HAP-1 (cell line): ENCODE results near the gene LLCFC1.

ENCODE experiments used
- DNase-seq, 2 experiments: peaks; one replicate each; pipeline ENCODE4 v3.0.0-alpha.2; 2016 to 2020; ENCODE audit warnings: low spot score in 2 of 2
- H3K27me3 ChIP-seq: fragments of 250-450 bp; sonication (Bioruptor Pico); 2 replicates; pipeline ENCODE4 v1.5.1; 2020; ENCODE audit warnings: low read depth, mild to moderate bottlenecking, moderate library complexity
- H3K36me3 ChIP-seq: fragments of 250-450 bp; sonication (Bioruptor Pico); replicated peaks from 2 replicates; pipeline ENCODE4 v1.5.1; 2020; ENCODE audit warnings: mild to moderate bottlenecking
- H3K4me1 ChIP-seq: fragments of 250-450 bp; sonication (Bioruptor Pico); 2 replicates; pipeline ENCODE4 v1.5.1; 2020; ENCODE audit warnings: mild to moderate bottlenecking
- H3K4me3 ChIP-seq: fragments of 250-450 bp; sonication (Bioruptor Pico); 2 replicates; pipeline ENCODE4 v1.5.1; 2020; ENCODE audit warnings: mild to moderate bottlenecking, moderate library complexity
- H3K9me3 ChIP-seq: fragments of 250-450 bp; sonication (Bioruptor Pico); 2 replicates; pipeline ENCODE4 v1.5.1; 2020; ENCODE audit warnings: mild to moderate bottlenecking, moderate library complexity
- in situ Hi-C: fragments of 300-500 bp; cut with MboI; formaldehyde crosslinking; loops from 3 replicates; pipeline ENCODE4 v1.14.3; 2020; ENCODE audit warnings: low sequenced_read_pairs, inconsistent platforms, mixed read lengths

LLCFC1 gene

DNA sequence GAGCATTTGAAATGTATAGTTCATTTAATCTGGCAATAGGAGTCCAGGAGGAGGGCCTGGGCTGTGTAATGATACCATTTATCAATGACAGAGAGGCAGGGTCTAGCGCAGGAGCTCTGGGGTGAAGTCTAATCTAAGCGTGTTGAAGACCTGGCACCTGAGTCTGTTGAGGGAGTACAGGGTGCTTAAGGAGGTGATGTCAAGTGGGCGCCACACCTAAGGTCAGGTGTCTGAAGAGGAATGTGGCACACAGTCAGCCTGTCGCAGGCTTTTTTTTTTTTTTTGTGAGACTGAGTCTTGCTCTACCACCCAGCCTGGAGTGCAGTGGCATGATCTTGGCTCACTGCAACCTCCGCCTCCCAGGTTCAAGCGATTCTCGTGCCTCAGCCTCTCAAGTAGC, 2.3 kb downstream of the LLCFC1 start:
- in situ Hi-C loops: no loop called here
- Histone ChIP-seq H3K4me1 (no peaks in the 10 kb centered on the region), H3K27me3 (no peaks in the 10 kb centered on the region), H3K9me3 (no peaks in the 10 kb centered on the region), H3K4me3 (no peak overlapping the region), H3K36me3 (no peaks in the 10 kb centered on the region)
- no peak for DNase-seq

- no peak for DNase-seq
- no peak overlapping the region for H3K4me3 ChIP-seq
- no peaks in the 10 kb centered on the region for H3K9me3 ChIP-seq
- H3K36me3 ChIP-seq: no peaks in the 10 kb centered on the region
- H3K27me3 ChIP-seq: no peaks in the 10 kb centered on the region
- in situ Hi-C loops: no loop called here
- no peaks in the 10 kb centered on the region for H3K4me1 ChIP-seq
These were observed 3.5 kb downstream of the LLCFC1 start for GRCh38 chr7:142942746-142943145.

- Histone ChIP-seq H3K36me3 (no peaks in the 10 kb centered on the region), H3K4me3 (no peak overlapping the region), H3K9me3 (no peaks in the 10 kb centered on the region), H3K27me3 (no peaks in the 10 kb centered on the region), H3K4me1 (no peaks in the 10 kb centered on the region)
- in situ Hi-C loops: no loop called here
- DNase-seq: no peak
These were observed 4.5 kb downstream of the LLCFC1 start for GRCh38 chr7:142943706-142944268.

DNA sequence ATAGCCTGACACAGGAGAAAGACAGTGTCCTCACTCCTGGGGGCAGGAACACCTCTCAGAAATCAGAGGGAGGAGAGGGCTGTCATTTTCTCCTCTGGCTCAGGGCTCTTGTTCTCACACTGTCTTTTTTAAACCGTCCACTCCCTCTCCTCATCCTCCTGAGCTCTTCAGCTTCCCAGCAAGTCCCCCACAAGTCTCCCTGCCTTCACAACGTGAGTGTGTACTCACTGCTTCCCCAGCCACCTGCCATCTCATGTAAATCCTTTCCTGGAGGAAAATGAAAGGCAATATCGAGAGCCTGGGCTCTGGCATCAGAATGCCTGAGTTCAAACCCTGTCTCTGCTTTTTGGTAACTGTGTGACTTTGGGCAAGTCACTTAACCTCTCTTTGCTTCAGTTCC, 5.7 kb downstream of the LLCFC1 start:
- Histone ChIP-seq H3K27me3 (no peaks in the 10 kb centered on the region), H3K9me3 (no peaks in the 10 kb centered on the region), H3K4me1 (no peaks in the 10 kb centered on the region), H3K36me3 (no peaks in the 10 kb centered on the region), H3K4me3 (no peak overlapping the region)
- in situ Hi-C loops: no loop called here
- no peak for DNase-seq

DNA sequence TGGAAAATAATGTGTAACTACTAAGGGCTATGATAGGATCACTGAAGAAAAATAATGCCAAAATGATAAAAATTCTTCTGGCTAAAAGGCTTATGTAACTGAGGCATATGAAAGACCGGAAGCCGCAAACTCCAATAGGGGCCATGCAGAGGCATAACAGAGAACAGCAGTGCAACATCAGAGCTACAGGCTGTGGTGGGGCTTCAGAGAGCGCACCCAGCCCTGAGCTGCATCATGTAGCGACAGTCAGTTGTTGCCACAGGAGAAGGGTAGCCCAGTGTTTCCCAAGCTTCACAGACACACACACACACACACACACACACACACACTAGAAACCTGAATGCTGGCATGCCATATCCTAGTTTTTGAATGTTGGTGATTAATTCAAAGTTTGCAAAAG, 9.3 kb downstream of the LLCFC1 start:
- H3K4me3 ChIP-seq: no peak overlapping the region
- H3K4me1 ChIP-seq: no peaks in the 10 kb centered on the region

DNA sequence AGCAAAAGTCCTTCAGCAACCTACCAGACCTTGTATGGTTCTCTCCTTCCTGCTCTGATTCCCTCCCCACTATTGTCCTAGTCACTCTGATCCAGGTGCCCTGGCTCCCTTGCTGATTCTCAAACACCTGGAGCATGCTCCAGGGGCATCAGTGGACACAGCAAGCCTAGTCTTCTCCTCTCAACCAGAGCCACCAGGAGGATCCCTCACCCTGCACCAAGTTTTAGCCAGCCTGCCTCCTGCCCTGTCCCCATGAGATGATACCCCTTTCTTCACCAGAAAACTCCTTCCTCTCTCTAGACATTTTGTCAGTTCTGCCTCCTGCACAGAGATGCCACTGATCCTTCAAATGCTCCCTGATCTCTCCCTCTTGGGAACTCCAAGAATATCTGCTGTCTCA, 11.0 kb downstream of the LLCFC1 start:
- no peaks in the 10 kb centered on the region for H3K36me3 ChIP-seq
- H3K4me1 ChIP-seq: no peaks in the 10 kb centered on the region
- no peaks in the 10 kb centered on the region for H3K9me3 ChIP-seq
- no peaks in the 10 kb centered on the region for H3K27me3 ChIP-seq
- DNase-seq: no peak
- in situ Hi-C loops: no loop called here
- no peak overlapping the region for H3K4me3 ChIP-seq

More for the DNA sequence above, 9.3 kb downstream of the LLCFC1 start:
- DNase-seq: no peak
- H3K27me3 ChIP-seq: no peaks in the 10 kb centered on the region
- no peaks in the 10 kb centered on the region for H3K9me3 ChIP-seq
- H3K36me3 ChIP-seq: no peaks in the 10 kb centered on the region
- in situ Hi-C loops: no loop called here

GRCh38 chr7:142954680-142955268, 15.5 kb downstream of the LLCFC1 start:
- peaks cover 3% of the 10 kb centered on the region; the same call in 1 of the 2 replicates for H3K4me1 ChIP-seq
- H3K4me3 ChIP-seq: no peak overlapping the region
- no peaks in the 10 kb centered on the region for H3K27me3 ChIP-seq
- no peaks in the 10 kb centered on the region for H3K36me3 ChIP-seq
- no peak for DNase-seq
- H3K9me3 ChIP-seq: no peaks in the 10 kb centered on the region
- in situ Hi-C loops: no loop called here

DNA sequence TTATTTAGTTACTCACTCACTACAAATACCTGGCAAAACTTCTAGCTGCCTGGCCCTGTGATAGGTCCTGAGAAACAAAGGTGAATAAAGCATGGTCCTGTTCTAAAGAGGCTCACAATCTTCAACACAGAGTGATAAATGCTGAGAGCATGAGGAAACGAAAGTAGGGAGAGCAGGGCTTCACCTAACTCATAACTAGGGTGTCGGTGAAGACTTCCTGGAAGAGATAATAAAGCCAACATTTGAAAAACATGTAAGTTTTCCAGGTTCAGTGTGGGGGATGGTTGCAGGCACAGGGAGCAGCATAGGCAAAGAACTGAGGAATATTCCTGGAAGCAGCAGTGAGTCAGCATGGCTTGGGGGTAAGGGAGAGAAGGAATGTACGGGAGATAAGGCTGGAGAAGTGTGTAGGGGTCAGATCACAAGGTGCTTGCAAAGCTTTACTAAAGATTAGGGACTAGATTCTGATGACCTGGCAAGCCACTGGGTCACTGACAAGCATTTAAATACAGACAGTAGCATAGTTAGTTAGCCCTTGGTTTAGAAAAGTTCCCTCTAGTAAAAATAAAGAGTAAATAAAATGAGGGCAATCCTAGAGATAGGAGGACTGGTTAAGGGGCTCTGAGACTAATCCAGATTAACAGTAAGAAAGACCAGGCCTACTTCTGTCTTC, 17.8 kb downstream of the LLCFC1 start:
- Histone ChIP-seq H3K4me3 (no peak overlapping the region), H3K27me3 (no peaks in the 10 kb centered on the region), H3K4me1 (peaks cover 3% of the 10 kb centered on the region; the same call in 1 of the 2 replicates), H3K36me3 (no peaks in the 10 kb centered on the region), H3K9me3 (no peaks in the 10 kb centered on the region)
- in situ Hi-C loops: no loop called here
- DNase-seq: no peak

DNA sequence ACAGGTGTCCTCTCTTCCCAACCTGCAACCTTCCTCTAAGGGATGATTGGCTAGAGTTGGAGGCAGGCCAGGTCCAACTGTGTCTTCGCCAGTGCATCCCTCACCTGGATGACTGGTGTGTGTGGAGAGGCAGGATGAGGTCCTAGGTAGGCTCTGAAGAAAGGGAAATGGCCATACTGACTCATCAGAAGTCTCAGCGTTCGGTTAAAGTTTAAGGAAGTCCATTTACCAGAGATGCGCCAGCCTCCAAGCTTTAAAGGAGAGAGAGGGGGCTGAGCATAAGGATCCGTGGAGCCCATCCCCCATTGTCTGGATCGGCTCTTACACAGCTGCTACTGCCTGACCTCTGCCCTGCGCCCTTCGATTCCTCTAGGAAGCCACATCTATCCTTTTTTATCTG, 18.4 kb downstream of the LLCFC1 start:
- Histone ChIP-seq H3K4me3 (no peak overlapping the region), H3K4me1 (peaks cover 3% of the 10 kb centered on the region; the same call in 1 of the 2 replicates), H3K9me3 (no peaks in the 10 kb centered on the region), H3K27me3 (no peaks in the 10 kb centered on the region), H3K36me3 (no peaks in the 10 kb centered on the region)
- in situ Hi-C loops: no loop called here
- no peak for DNase-seq

DNA sequence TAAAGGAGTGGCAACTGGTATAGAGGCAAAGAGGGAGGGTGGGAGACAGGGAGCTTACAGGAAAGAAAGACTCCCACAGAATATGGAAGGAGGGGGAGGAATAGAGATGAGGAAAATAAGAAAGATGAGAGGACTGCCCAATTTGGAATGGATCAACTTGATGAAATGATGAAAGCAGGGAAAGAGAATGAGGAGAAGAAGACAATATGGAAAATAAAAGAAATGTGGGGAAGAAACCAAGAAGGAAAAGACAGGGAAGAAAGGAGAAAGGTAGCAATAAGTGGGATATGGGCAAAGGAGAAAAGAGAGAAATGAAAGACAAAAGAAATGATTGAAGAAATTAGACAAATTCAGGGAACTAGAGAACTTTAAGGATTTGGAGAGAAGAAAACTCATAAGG, 19.9 kb downstream of the LLCFC1 start:
- Histone ChIP-seq H3K9me3 (no peaks in the 10 kb centered on the region), H3K36me3 (no peaks in the 10 kb centered on the region), H3K4me3 (no peak overlapping the region), H3K4me1 (peaks cover 3% of the 10 kb centered on the region; the same call in 1 of the 2 replicates), H3K27me3 (no peaks in the 10 kb centered on the region)
- DNase-seq: no peak
- in situ Hi-C loops: no loop called here

DNA sequence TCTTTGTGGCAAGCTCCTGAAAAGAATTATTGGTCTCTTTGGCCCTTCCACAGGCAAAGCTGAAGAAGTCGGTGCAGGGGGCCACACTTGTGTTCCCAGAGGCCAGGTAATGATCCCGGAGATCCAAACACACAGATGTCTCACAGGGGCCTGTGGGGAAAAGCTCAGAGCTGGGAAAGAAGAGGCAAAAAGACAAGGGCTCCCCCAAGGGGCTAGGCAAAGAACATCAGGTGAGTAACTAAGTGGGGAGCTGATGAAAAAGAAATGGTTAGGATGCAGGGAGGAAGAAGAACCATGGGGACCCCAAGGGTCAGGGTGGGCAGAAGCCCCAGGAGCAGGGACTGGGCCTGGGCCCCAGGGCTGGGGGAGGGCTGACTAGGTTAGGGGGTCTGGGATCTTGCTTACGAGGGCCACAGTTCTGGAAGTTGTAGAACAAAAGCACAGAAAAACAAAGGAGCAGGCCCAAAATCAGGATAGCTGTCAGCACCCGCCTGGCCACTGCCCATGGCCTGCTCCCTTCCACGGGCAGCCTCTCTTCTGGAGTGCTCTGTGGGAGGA, 21.8 kb downstream of the LLCFC1 start:
- DNase-seq: no peak
- H3K27me3 ChIP-seq: 0 out of 2 replicates have a peak, but pooled peaks cover 2% of the 10 kb centered on the region
- no peaks in the 10 kb centered on the region for H3K9me3 ChIP-seq
- in situ Hi-C loops: no loop called here
- no peak overlapping the region for H3K4me3 ChIP-seq
- H3K4me1 ChIP-seq: peaks cover 3% of the 10 kb centered on the region; the same call in 1 of the 2 replicates
- no peaks in the 10 kb centered on the region for H3K36me3 ChIP-seq

DNA sequence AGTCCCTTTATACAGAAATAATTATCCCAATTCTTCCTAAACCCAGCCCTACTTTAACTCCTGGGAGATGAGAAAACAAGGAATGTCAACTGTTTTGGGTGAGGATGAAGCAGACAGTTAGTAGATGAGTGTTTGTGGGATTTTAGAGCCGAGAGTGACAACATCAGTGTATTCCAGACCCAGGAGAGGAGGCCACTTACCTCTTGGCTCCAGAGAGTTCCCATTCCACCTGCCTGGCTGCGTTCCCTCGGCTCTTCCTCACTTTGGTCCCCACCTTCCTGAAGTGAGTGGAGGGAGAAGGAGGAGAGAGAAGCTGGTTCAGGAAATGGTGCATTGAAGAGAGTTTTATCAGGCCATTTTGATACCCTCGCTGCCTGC, 22.3 kb downstream of the LLCFC1 start:
- 0 out of 2 replicates have a peak, but pooled peaks cover 2% of the 10 kb centered on the region for H3K27me3 ChIP-seq
- peaks cover 3% of the 10 kb centered on the region; the same call in 1 of the 2 replicates for H3K4me1 ChIP-seq
- H3K4me3 ChIP-seq: no peak overlapping the region
- DNase-seq: no peak
- H3K9me3 ChIP-seq: no peaks in the 10 kb centered on the region
- in situ Hi-C loops: no loop called here
- H3K36me3 ChIP-seq: no peaks in the 10 kb centered on the region

DNA sequence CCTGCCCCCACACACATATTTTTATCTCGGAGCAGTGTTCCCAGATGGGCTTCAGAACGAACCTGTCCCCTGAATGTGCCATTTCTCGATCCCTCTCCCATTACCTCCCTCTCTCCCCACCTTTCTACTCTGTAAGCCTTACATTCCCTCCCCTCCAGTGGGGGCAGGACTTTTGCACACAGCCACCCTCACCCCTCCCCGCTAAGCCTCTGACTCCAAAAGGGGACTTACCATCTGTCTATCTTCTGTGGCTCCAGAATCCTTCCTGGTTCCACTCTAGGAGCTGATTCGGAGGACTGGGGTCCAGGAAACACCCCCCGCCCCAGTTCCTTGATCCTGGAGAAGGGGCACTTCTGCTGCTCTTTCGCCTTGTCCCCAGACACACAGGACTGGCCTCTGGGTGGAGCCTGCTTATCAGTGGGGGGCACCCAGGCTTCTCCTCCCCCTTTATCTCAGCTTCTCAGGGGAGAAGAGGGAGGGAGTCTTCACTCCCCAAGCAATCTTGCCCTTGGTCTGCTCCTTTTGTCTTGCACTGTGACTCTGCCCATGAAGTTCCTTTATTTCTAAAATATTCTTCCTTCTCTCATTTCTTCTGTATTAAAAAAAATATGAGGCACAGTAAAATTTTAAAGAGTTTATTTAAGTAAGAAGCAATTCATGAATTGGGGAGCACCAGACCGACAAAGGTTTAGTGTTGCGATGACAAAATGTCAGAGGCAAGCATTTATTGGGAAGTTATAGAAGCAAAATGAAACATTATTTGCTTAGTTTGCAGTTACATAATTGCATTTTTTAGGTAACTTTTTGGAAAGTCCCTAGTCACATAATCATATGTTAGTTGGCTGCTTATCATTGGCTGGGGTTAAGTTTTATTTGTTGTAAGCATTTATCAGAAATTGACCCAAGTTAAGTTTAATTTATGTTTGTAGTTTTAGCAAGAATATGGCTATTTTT, 23.0 kb downstream of the LLCFC1 start, which contains the start of gene KEL:
TSS of gene KEL (minus strand) at position 391 of the 954 bp plus-strand sequence. CDS start at position 234, 157 bp downstream.
- Histone ChIP-seq H3K4me3 (no peak within 1 kb of the TSS), H3K4me1 (peaks cover 3% of the 10 kb centered on the region; the same call in 1 of the 2 replicates), H3K27me3 (0 out of 2 replicates have a peak, but pooled peaks cover 2% of the 10 kb centered on the region), H3K36me3 (no peaks in the 10 kb centered on the region), H3K9me3 (no peaks in the 10 kb centered on the region)
- in situ Hi-C loops: no loop called here
- no peak for DNase-seq
